Left renal cortex interstitium (tissue), 4 donors: ENCODE data around the gene CSGALNACT2. TPM values are rescaled to one million over a fixed set of nuclear protein-coding genes. Genes with fewer than 3 reads are reported as not detected.
"Not testable (repeated sequence)": the region's sequence is repeated elsewhere in the genome, so short reads cannot be mapped to it uniquely, and the experiment has no call there.

Source experiments
- DNase-seq, 4 donors: peaks; one replicate each; pipeline ENCODE4 v3.0.0-alpha.2; 2013; ENCODE audit warnings: low read depth in 4 of 4, low spot score in 2 of 4, missing footprints in 1 of 4
- polyA plus RNA-seq, 4 donors: library from polyadenylated mRNA; unstranded; fragments of 120-200 nt; gene quantifications; one replicate each; pipeline ENCODE4 v1.2.1, GENCODE V29; 2013; ENCODE audit not compliant: insufficient read length in 4 of 4

CSGALNACT2 gene
- polyA plus RNA-seq, 4 donors, result 17.6 to 21.5 (median 18.6) TPM

- DNase-seq, result no peak
These were observed 73.3 kb downstream of the CSGALNACT2 start for GRCh38 chr10:43211431-43212042.

- no peak for DNase-seq
These were observed 73.9 kb downstream of the CSGALNACT2 start for GRCh38 chr10:43212043-43212721.

- no peak for DNase-seq
These were observed 76.1 kb downstream of the CSGALNACT2 start for GRCh38 chr10:43214071-43214955.

- no peak for DNase-seq
These were observed 76.8 kb downstream of the CSGALNACT2 start for GRCh38 chr10:43214956-43215561.

- DNase-seq, result no peak
These were observed 77.7 kb downstream of the CSGALNACT2 start for GRCh38 chr10:43215758-43216455.

DNA sequence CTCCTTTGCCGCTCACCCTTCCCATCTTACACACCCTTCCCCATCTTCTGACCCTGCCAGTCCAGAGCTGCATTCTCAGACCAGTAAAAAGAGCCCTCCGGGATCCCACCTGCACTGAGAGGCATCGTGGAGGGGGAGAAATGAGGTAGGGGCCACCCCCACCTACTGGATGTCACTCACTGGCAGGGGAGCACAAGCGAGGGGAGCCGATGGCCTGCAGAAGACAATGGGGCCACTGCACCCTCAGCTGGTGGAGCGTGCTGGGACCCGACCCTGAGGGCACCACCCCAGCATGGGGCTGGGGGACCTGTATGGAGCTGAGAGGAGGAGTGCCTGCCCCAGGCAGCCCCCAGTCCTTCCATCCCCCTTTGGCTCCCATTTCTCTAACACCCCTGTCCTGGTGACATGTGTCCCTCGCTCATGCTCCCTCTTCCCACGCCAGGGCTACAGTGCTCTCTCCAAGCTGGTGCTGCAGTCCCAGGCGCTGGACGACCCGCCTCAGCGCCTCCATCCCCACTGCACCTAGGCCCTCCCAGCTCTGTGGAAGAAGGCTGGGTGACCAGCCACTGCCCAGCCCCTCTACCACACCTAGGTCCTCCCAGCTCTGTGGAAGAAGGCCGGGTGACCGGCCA, 78.8 kb downstream of the CSGALNACT2 start:
- DNase-seq, result no peak

DNA sequence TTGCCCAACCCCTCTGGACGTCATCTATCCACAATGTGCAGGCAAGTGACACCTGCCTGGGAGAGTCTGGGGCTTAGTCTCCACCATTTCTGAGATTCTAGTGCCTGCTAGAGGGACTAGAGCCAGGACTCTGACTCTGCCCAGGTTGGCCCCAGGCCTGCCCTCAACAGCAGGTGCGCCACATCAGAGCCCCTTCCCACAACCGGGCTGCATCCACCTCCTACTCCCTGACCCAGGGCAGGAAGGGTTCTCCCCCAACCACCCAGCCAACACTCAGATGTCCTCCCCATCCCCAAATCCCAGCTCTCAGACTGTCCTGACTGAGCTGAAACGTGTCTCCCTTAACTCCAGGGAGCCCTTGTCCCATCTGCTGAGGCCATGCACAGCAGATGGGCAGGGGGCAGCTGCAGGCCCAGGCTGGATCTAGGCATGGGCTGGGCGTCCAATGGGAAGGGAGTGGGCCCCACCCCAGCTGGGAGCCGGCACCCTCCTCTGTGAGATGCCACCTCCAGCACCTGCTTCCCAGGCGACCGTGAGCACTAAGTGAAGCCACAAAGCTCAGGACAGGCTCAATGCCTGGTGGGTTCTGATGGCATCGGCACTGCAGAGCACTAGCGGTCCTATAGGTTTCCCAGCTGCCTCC, 79.4 kb downstream of the CSGALNACT2 start:
- no peak for DNase-seq

- DNase-seq, result no peak
These were observed 80.1 kb downstream of the CSGALNACT2 start for GRCh38 chr10:43218206-43218950.

DNA sequence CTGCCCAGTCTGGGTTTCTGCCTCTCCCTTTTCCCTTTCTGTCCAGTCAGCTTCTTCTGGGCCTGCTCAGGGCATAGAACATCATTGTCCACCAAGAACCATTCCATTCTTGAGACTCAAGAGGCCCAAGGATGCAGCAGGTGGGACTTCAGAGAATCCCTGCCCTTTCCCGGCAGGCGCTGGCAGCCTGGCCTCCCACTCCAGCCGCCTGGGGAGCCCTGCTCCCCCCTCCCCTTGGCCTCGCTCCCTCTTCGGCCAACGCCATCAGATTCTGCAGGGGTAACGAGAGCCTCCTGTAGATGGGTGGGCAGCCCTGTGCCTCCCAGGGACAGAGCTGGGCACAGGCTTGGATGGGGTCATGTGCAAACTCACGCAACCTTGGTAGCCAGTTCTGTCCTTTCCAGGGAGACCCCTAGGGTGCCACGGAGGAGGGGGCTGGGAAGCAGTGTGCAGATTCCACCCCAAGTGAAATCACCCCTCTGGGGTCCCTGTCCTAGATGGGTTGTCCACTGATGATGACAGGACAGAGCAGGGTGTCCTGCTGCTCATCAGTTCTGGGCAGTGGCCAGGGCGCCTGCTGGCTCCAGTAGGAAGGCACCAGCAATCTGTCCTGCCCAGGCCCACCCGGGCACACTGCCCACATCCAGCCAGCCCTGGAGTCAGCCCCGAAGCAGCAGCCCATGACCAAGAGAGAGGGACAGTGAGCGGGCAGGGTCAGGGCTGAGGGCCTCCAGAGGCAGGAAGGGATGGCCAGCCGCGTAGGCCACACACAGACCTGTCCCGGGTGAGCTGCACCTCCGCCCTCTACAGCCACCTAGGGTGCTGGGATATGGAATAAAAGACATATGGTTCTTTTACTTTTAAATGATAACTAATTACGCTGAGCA, 80.9 kb downstream of the CSGALNACT2 start:
- no peak for DNase-seq

- no peak for DNase-seq
These were observed 81.6 kb downstream of the CSGALNACT2 start for GRCh38 chr10:43219848-43220247.

DNA sequence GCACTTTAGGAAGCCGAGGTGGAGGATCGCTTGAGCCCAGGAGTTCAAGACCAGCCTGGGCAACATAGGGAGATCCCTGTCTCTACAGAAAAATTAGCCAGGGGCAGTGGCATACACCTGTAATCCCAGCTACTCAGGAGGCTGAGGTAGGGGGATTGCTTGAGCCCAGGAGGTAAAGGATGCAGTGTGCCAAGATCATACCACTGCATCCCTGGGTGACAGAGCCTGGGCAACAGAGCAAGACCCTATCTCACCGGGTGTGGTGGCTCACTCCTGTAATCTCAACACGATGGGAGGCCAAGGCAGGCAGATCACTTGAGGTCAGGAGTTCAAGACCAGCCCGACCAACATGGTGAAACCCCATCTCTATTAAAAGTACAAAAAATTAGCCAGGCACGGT, 82.0 kb downstream of the CSGALNACT2 start:
- not testable (repeated sequence) for DNase-seq

DNA sequence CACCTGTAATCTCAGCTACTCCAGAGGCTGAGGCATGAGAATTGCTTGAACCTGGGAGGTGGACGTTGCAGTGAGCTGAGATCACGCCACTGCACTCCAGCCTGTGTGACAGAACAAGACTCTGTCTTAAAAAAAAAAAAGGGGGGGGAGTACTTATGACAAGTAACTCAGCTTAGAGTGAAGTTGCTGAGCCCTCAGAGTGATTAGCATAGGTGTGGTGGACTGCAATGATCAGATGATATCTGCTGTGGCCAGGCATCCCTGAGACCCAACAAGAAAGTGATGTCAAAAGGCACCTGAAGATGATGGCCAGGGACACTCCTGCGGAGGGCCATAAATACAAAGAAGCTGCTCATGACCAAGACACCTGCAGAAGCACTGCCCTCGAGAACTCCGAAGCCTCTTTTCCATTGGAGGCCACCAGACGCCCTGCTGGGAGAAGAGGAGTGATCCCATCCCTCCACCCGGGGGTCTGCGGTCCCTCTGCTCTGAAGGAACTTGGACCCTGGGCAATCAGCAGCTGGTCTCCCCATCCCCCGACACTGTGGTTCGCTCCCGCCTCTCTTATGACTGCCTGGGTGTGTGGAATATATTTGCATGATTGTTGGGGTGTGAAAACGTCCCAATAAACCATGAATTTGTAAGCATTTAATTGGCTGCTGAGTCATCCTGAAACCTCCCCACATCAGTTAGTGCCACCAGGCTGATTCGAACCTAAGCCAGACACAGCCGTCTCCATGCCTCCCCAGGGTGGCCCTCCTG, 82.6 kb downstream of the CSGALNACT2 start:
- no peak for DNase-seq

DNA sequence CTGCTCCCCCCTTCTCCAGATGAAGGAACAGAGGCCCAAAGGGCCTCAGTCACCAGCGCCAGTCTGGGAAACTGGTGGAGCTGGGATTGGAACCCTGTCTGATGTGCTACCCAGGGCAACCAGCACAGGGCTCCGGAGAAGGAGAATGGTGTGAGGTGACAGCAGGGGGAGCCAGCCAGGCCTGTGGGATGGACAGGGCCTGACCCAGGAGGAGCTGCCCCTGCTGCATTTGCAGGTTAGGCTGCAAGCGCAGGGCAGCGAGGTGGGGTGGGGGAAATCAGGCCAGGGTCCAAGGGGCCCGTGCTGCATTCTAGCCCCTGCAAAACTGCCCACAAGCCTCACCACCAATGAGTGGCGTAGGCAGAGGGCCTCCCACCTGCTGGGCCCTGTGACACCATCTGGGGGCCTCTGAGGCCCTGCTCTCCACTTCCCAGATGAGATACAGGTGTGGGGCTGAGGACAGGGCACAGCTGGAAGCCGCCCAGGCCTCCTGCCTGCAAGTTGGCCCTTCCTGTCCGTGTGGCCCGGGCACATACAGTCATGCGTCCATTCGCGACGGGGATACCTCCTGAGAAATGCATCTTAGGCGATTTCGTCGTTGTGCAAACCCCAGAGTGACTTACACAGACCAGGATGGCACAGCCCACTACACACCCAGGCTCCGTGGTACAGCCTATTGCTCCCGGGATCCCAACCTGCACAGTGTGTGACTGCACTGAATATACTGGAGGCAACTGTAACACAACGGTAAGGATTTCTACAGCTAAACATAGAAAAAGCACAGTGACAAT, 83.4 kb downstream of the CSGALNACT2 start:
- DNase-seq, result no peak

DNA sequence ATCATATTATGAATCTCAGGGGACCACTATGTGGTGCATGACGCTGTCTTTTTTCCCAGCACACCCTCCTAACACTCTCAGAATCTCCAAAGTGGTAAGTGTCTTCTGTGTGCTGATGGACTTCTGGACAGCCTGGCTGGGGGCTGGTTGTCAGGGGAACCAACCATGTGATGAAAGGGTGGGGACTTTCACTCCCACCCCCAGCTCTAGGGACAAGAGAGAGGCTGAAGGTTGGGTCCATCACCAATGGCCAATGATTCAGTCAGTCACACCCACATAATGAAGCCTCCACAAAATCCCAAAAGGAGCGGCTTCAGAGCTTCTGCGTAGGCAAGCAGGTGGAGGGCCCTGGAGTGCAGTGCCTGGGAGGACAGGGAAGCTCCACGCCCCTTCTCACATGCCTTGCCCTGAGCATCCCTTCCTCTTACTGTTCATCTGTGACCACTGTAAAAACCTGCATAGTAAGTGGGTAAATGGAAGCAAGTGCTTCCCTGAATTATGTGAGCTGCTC, 84.0 kb downstream of the CSGALNACT2 start:
- no peak for DNase-seq

GRCh38 chr10:43223056-43223455, 84.8 kb downstream of the CSGALNACT2 start:
- DNase-seq, result no peak

GRCh38 chr10:43224321-43224720, 86.1 kb downstream of the CSGALNACT2 start:
- no peak for DNase-seq
